Hippocampal formation (tissue), 2 donors: ENCODE measurements around the gene C22orf23.
"Not testable (repeated sequence)": the region's sequence is repeated elsewhere in the genome, so short reads cannot be mapped to it uniquely, and the experiment has no call there.

Experiments used
- DNase-seq, 2 donors: peaks; one replicate each; lab custom pipeline; 2025; lab: John Stamatoyannopoulos, UW

Gene C22orf23

GRCh38 chr22:37954686-37955085 lies 1.3 kb upstream of the C22orf23 start:
- no peak for DNase-seq

- no peak for DNase-seq
Measured at GRCh38 chr22:37953062-37953436, 352 bp downstream of the C22orf23 start.

- not testable (repeated sequence) for DNase-seq
Measured at GRCh38 chr22:37952629-37953028, 772 bp downstream of the C22orf23 start.

GRCh38 chr22:37951305-37951704 lies 2.1 kb downstream of the C22orf23 start:
- no peak for DNase-seq

- DNase-seq, result not testable (repeated sequence)
Measured at GRCh38 chr22:37947142-37947795, 6.1 kb downstream of the C22orf23 start.

GRCh38 chr22:37944423-37944822 lies 9.0 kb downstream of the C22orf23 start:
- not testable (repeated sequence) for DNase-seq

GRCh38 chr22:37943825-37944198 lies 9.6 kb downstream of the C22orf23 start:
- DNase-seq, result no peak

GRCh38 chr22:37943136-37943824 lies 10.1 kb downstream of the C22orf23 start:
- DNase-seq, result no peak

- no peak for DNase-seq
Measured at GRCh38 chr22:37942133-37942532, 11.3 kb downstream of the C22orf23 start.

GRCh38 chr22:37940698-37941376 lies 12.6 kb downstream of the C22orf23 start:
- DNase-seq, result no peak

- DNase-seq, result peak; percentile 55 to 79
Measured at GRCh38 chr22:37933711-37934376, 19.6 kb downstream of the C22orf23 start.

- no peak for DNase-seq
Measured at GRCh38 chr22:37932821-37933578, 20.4 kb downstream of the C22orf23 start.

GRCh38 chr22:37932401-37932800 lies 21.0 kb downstream of the C22orf23 start:
- no peak for DNase-seq

GRCh38 chr22:37931893-37932389 lies 21.5 kb downstream of the C22orf23 start:
- no peak for DNase-seq

- DNase-seq, result no peak
Measured at GRCh38 chr22:37930952-37931440, 22.4 kb downstream of the C22orf23 start.

- DNase-seq, result peak in 1 of 2 donors; percentile 21
Measured at GRCh38 chr22:37930270-37930951, 23.0 kb downstream of the C22orf23 start.

GRCh38 chr22:37929390-37929789 lies 24.0 kb downstream of the C22orf23 start:
- DNase-seq, result no peak

- DNase-seq, result no peak
Measured at GRCh38 chr22:37927637-37927936, 25.8 kb downstream of the C22orf23 start.

GRCh38 chr22:37926771-37927636 lies 26.4 kb downstream of the C22orf23 start:
- DNase-seq, result no peak

- no peak for DNase-seq
Measured at GRCh38 chr22:37926358-37926757, 27.0 kb downstream of the C22orf23 start.
